GM12878 (cell line): ENCODE data around the gene ADAMTSL3.

Experiments
- CREB1 ChIP-seq: IDR thresholded peaks from 2 replicates; pipeline ENCODE4 v1.6.1; 2012; ENCODE audit warnings: low read depth, mild to moderate bottlenecking, inconsistent platforms
- CTCF ChIP-seq, 3 experiments: IDR thresholded peaks in 2 of 3; conservative IDR thresholded peaks in 1 of 3; 2 replicates each; pipeline ENCODE4 v1.5.1; 2011; ENCODE audit warnings: low read depth in 3 of 3, low read length in 3 of 3, mild to moderate bottlenecking in 3 of 3, control low read depth in 2 of 3, moderate library complexity in 2 of 3, inconsistent platforms in 1 of 3, mixed read lengths in 1 of 3; ENCODE audit not compliant: control insufficient read depth in 2 of 3, insufficient read depth in 1 of 3; ENCODE audit errors: extremely low read depth in 1 of 3
- EGR1 ChIP-seq, 2 experiments: IDR thresholded peaks; 1 replicate in 1 of 2; 2 replicates in 1 of 2; pipeline ENCODE4 v1.6.1; 2011 to 2012; ENCODE audit warnings: low read depth in 2 of 2, low read length in 2 of 2, borderline replicate concordance in 1 of 2, mild to moderate bottlenecking in 1 of 2, moderate library complexity in 1 of 2
- MTA3 ChIP-seq: IDR thresholded peaks from 2 replicates; pipeline ENCODE4 v1.6.1; 2012; ENCODE audit warnings: low read length, inconsistent platforms, borderline replicate concordance
- MYC ChIP-seq: IDR thresholded peaks from 2 replicates; pipeline ENCODE4 v1.6.1; 2011; ENCODE audit warnings: mild to moderate bottlenecking, low read length, moderate library complexity, inconsistent platforms; ENCODE audit not compliant: insufficient read depth, insufficient replicate concordance, insufficient read length, severe bottlenecking
- NFIC ChIP-seq: IDR thresholded peaks from 2 replicates; pipeline ENCODE4 v1.6.1; 2012; ENCODE audit warnings: low read depth, mild to moderate bottlenecking, inconsistent platforms, low read length, moderate library complexity
- RAD21 ChIP-seq: IDR thresholded peaks from 2 replicates; pipeline ENCODE4 v1.6.1; 2011; ENCODE audit warnings: mild to moderate bottlenecking, low read depth, low read length, moderate library complexity; ENCODE audit not compliant: insufficient read depth
- SRF ChIP-seq, 2 experiments: IDR thresholded peaks; 2 replicates each; pipeline ENCODE4 v1.6.1; 2011; ENCODE audit warnings: low read depth in 2 of 2, low read length in 2 of 2, mild to moderate bottlenecking in 1 of 2, moderate library complexity in 1 of 2
- YY1 ChIP-seq: IDR thresholded peaks from 2 replicates; pipeline ENCODE4 v1.6.1; 2011; ENCODE audit warnings: low read depth, mild to moderate bottlenecking, low read length

GRCh38 chr15:83604549-83604948 is 49.4 kb upstream of the ADAMTSL3 start:
- no peak for TF ChIP-seq CTCF (IDR thresholded peaks at IDR 0.05 in 2 of 3, conservative IDR thresholded peaks at IDR 0.05 in 1 of 3; ENCODE audit: control insufficient read depth in 2 of 3, extremely low read depth in 1 of 3, insufficient read depth in 1 of 3, low read depth in 3 of 3, low read length in 3 of 3)
- no peak for TF ChIP-seq NFIC
- TF ChIP-seq SRF (IDR thresholded peaks at IDR 0.05; ENCODE audit: low read depth in 2 of 2, low read length in 2 of 2) = no peak
- no peak for TF ChIP-seq YY1
- TF ChIP-seq EGR1 (IDR thresholded peaks at IDR 0.05; ENCODE audit: borderline replicate concordance in 1 of 2, low read depth in 2 of 2, low read length in 2 of 2) = no peak
- TF ChIP-seq MTA3 = no peak
- no peak for TF ChIP-seq MYC
- no peak for TF ChIP-seq RAD21
- no peak for TF ChIP-seq CREB1
